Measurements from ENCODE around the gene SCN4B.

GRCh38 chr11:118128310-118128709 is 24.3 kb downstream of the SCN4B start:
- TF ChIP-seq CTCF (IDR thresholded peaks at IDR 0.05): no peak
- TF ChIP-seq POLR2A (IDR thresholded peaks at IDR 0.05): no peak
